K562 (cell line): ENCODE data around the gene ESCO1. TPM values are rescaled to one million over a fixed set of nuclear protein-coding genes. Genes with fewer than 3 reads are reported as not detected.

Experiments
- ATAC-seq: fragments of 200-7000 bp; cut with Tn5 transposase; 3 replicates; pipeline ENCODE4 v1.9.1; 2020; ENCODE audit warnings: moderate library complexity
- BruUV-seq: library from RNA; stranded (reverse); fragments of 400-500 nt; replicated peaks from 2 replicates; lab custom pipeline; 2021; lab: Mats Ljungman, UMichigan
- CTCF ChIA-PET: fragments of 300-600 bp; formaldehyde crosslinking; extraction: SDS; loops from one replicate; lab custom pipeline; 2021; ENCODE audit warnings: low intra/inter-chr PET ratio; lab: Yijun Ruan, JAX
- POLR2A ChIA-PET: fragments of 300-600, 350-650 bp; sonication (Branson Sonifier 250); formaldehyde crosslinking; extraction: SDS; loops from one replicate; lab custom pipeline; 2021; ENCODE audit warnings: antibody characterized with exemption, inconsistent platforms; lab: Yijun Ruan, JAX
- DNase-seq, 4 experiments: peaks; one replicate each; pipeline versions ENCODE4 v3.0.0 to v3.0.0-alpha.2; 2011 to 2018; ENCODE audit warnings: low spot score in 3 of 4, mixed read lengths in 3 of 4; ENCODE audit errors: extremely low read depth in 1 of 4
- FAIRE-seq: peaks from 2 replicates; lab custom pipeline; 2011; peaks lifted over from hg19 to GRCh38; lab: Jason Lieb, UNC
- H2AFZ ChIP-seq: 2 replicates; pipeline ENCODE4 v1.6.0; 2011; ENCODE audit warnings: low read depth, low read length, control low read depth, inconsistent platforms
- H3K27ac ChIP-seq: fragments of 200-600 bp; 3 replicates; pipeline ENCODE4 v1.8.0; 2011; ENCODE audit warnings: low read depth, mild to moderate bottlenecking, control low read depth, inconsistent platforms, low read length, moderate library complexity, mixed read lengths; ENCODE audit errors: extremely low read depth
- H3K27me3 ChIP-seq, 2 experiments: fragments of 300-600 bp in 1 of 2; 2 replicates in 1 of 2; 3 replicates in 1 of 2; pipeline versions ENCODE4 v1.6.0 to v1.8.0; 2011; ENCODE audit warnings: inconsistent platforms in 2 of 2, low read length in 2 of 2, mild to moderate bottlenecking in 1 of 2, mixed read lengths in 1 of 2, moderate library complexity in 1 of 2; ENCODE audit not compliant: control insufficient read depth in 2 of 2, insufficient read depth in 2 of 2
- H3K36me3 ChIP-seq: fragments of 300-600 bp; 3 replicates; pipeline ENCODE4 v1.8.0; 2011; ENCODE audit warnings: mild to moderate bottlenecking, low read length, inconsistent platforms; ENCODE audit not compliant: control insufficient read depth, insufficient read depth
- H3K4me1 ChIP-seq, 2 experiments: fragments of 200-600 bp in 1 of 2; replicated peaks in 1 of 2; 2 replicates in 1 of 2; 3 replicates in 1 of 2; pipeline versions ENCODE4 v1.5.1 to v1.8.0; 2011; ENCODE audit warnings: inconsistent platforms in 2 of 2, low read length in 2 of 2, mild to moderate bottlenecking in 1 of 2, mixed read lengths in 1 of 2, moderate library complexity in 1 of 2; ENCODE audit not compliant: control insufficient read depth in 2 of 2, insufficient read depth in 2 of 2
- H3K4me2 ChIP-seq: 2 replicates; pipeline ENCODE4 v1.6.1; 2011; ENCODE audit warnings: low read length, control low read depth, inconsistent platforms, mixed read lengths; ENCODE audit not compliant: insufficient read depth
- H3K4me3 ChIP-seq: fragments of 200-600 bp; sonication (generic), shearing (Covaris generic); 2 replicates; pipeline ENCODE4 v1.5.1; 2016; ENCODE audit warnings: control low read depth, inconsistent platforms
- H3K79me2 ChIP-seq: fragments of 200-600 bp; 3 replicates; pipeline ENCODE4 v1.8.0; 2011; ENCODE audit warnings: low read length, inconsistent platforms; ENCODE audit not compliant: control insufficient read depth, insufficient read depth
- H3K9ac ChIP-seq, 2 experiments: 2 replicates each; pipeline versions ENCODE4 v1.6.0 to v1.6.1; 2011; ENCODE audit warnings: low read depth in 2 of 2, low read length in 2 of 2, control low read depth in 1 of 2, inconsistent platforms in 1 of 2, mild to moderate bottlenecking in 1 of 2, mixed read lengths in 1 of 2; ENCODE audit not compliant: insufficient read depth in 1 of 2
- H3K9me1 ChIP-seq: one replicate; pipeline ENCODE4 v1.6.0; 2011; ENCODE audit warnings: inconsistent platforms, mild to moderate bottlenecking, low read length, moderate library complexity; ENCODE audit not compliant: control insufficient read depth, insufficient read depth
- H3K9me3 ChIP-seq: replicated peaks from 2 replicates; pipeline ENCODE4 v1.5.1; 2011; ENCODE audit warnings: low read depth, low read length, inconsistent platforms; ENCODE audit not compliant: control insufficient read depth, insufficient read depth
- H4K20me1 ChIP-seq: replicated peaks from 2 replicates; pipeline ENCODE4 v1.6.1; 2011; ENCODE audit warnings: low read length, inconsistent platforms, mixed read lengths; ENCODE audit not compliant: control insufficient read depth, insufficient read depth
- CC2D1A ChIP-seq: fragments of 450-650 bp; IDR thresholded peaks from 2 replicates; pipeline ENCODE4 v1.6.1; 2017; ENCODE audit warnings: mild to moderate bottlenecking
- FOXJ3 ChIP-seq: sonication (generic); formaldehyde crosslinking; IDR thresholded peaks from 2 replicates; pipeline ENCODE4 v1.4.0; 2020; ENCODE audit warnings: mild to moderate bottlenecking, missing genetic modification reagents
- NFE2L1 ChIP-seq: fragments of 450-650 bp; IDR thresholded peaks from 2 replicates; pipeline ENCODE4 v1.6.1; 2016; ENCODE audit warnings: missing genetic modification characterization, low read depth, mild to moderate bottlenecking, missing compliant biosample characterization, moderate library complexity, borderline replicate concordance
- WGBS: fragments of 100-300 bp; shearing (Covaris generic); methylation state at CpG from one replicate; pipeline ENCODE4 v1.1.6; 2016; ENCODE audit warnings: low coverage, mixed read lengths; ENCODE audit not compliant: insufficient coverage; ENCODE audit errors: missing lambda C conversion rate; 5-methylcytosine and 5-hydroxymethylcytosine counted together
- in situ Hi-C: fragments of 300-500 bp; cut with MboI; formaldehyde crosslinking; loops from 4 replicates; pipeline ENCODE4 v1.15.0; 2018; ENCODE audit warnings: inconsistent platforms, mixed read lengths
- intact Hi-C: fragments of 100-400 bp; cut with micrococcal nuclease; formaldehyde crosslinking; loops from 2 replicates; pipeline ENCODE4 v1.14.2; 2022
- polyA plus RNA-seq, 8 experiments: library from polyadenylated mRNA; depleted of rRNA in 4 of 8; stranded (reverse) in 5 of 8; unstranded in 3 of 8; fragments of >200 nt; fragmentation: Nextera tagmentation in 2 of 8; fragmentation: Illumina TruSeq in 1 of 8; extraction: Ambion mirVana in 2 of 8; extraction: Trizol in 1 of 8; gene quantifications; 2 replicates each; pipeline versions ENCODE4 v1.2.1 to v1.2.3, GENCODE V29; 2011 to 2014; ENCODE audit warnings: inconsistent platforms in 1 of 8, missing spikeins in 1 of 8
- total RNA-seq, 7 experiments: library from RNA; depleted of rRNA in 6 of 7; stranded (reverse); fragments of >200 nt in 6 of 7; fragmentation: Illumina TruSeq in 2 of 7; extraction: Trizol in 2 of 7; gene quantifications; 2 replicates each; pipeline versions ENCODE4 v1.2.1 to v1.2.3, GENCODE V29; 2011 to 2021; ENCODE audit warnings: low replicate concordance in 1 of 7
- TF ChIP-seq, protein P1 (sequence below): fragments of 450-650 bp; IDR thresholded peaks from 2 replicates; pipeline ENCODE4 v1.7.1; 2018; ENCODE audit warnings: mild to moderate bottlenecking, low read depth; ENCODE audit not compliant: partially characterized antibody
- TF ChIP-seq, protein P2 (sequence below): fragments of 450-650 bp; formaldehyde crosslinking; IDR thresholded peaks from 2 replicates; pipeline ENCODE4 v1.4.0; 2020; ENCODE audit warnings: mild to moderate bottlenecking, moderate library complexity
- TF ChIP-seq, protein P3 (sequence below): fragments of 200-800 bp; sonication (Bioruptor generic); IDR thresholded peaks from 2 replicates; pipeline ENCODE4 v1.6.1; 2017; ENCODE audit warnings: missing genetic modification characterization, missing compliant biosample characterization

Gene ESCO1
- total and polyA plus RNA-seq, 9 of the 15 experiments (the other 6 are each of a cell fraction or from before 2014, with no cell fraction given), result 15.0 to 31.3 (median 19.6) TPM

DNA sequence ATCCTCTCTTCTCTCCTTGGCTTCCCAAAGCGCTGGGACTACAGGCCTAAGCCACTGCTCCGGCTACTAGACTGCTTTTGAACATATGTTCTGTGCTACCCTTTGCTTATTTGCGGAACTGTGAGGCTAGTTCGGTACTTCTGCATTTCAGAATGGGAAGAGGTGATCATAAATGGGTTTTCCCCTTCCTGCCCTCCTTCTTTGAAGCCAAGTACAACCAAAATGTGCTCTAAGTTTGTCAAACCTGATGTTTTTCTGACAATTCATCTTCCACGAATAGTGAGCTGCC, 1.7 kb upstream of the ESCO1 start:
- Histone ChIP-seq H3K27me3 (no peaks in the 10 kb centered on the region), H3K4me1 (peaks cover 15 to 16% of the 10 kb centered on the region in 2 experiments), H3K4me3 (no peak overlapping the region), H3K9me1 (no peaks in the 10 kb centered on the region), H2AFZ (peak overlapping the region; percentile 34), H3K4me2 (no peak overlapping the region)
- ChIA-PET CTCF (no interaction called here), POLR2A (interaction anchor here (1.1 kb wide), 1 partner anchor 10 kb away, joined by 6 read pairs; the partner anchor contains the start of gene SNRPD1)
- intact Hi-C loops, result no loop called here
- BruUV-seq, result no TSS peak
- no peak for FAIRE-seq
- TF ChIP-seq FOXJ3 (CRISPR knock-in tag) (no peak), NFE2L1 (tag) (no peak), CC2D1A (no peak)
- TF ChIP-seq, protein P1, sequence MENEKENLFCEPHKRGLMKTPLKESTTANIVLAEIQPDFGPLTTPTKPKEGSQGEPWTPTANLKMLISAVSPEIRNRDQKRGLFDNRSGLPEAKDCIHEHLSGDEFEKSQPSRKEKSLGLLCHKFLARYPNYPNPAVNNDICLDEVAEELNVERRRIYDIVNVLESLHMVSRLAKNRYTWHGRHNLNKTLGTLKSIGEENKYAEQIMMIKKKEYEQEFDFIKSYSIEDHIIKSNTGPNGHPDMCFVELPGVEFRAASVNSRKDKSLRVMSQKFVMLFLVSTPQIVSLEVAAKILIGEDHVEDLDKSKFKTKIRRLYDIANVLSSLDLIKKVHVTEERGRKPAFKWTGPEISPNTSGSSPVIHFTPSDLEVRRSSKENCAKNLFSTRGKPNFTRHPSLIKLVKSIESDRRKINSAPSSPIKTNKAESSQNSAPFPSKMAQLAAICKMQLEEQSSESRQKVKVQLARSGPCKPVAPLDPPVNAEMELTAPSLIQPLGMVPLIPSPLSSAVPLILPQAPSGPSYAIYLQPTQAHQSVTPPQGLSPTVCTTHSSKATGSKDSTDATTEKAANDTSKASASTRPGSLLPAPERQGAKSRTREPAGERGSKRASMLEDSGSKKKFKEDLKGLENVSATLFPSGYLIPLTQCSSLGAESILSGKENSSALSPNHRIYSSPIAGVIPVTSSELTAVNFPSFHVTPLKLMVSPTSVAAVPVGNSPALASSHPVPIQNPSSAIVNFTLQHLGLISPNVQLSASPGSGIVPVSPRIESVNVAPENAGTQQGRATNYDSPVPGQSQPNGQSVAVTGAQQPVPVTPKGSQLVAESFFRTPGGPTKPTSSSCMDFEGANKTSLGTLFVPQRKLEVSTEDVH, result no peak
- TF ChIP-seq, protein P2, sequence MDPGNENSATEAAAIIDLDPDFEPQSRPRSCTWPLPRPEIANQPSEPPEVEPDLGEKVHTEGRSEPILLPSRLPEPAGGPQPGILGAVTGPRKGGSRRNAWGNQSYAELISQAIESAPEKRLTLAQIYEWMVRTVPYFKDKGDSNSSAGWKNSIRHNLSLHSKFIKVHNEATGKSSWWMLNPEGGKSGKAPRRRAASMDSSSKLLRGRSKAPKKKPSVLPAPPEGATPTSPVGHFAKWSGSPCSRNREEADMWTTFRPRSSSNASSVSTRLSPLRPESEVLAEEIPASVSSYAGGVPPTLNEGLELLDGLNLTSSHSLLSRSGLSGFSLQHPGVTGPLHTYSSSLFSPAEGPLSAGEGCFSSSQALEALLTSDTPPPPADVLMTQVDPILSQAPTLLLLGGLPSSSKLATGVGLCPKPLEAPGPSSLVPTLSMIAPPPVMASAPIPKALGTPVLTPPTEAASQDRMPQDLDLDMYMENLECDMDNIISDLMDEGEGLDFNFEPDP (CRISPR knock-in tag), result no peak
- TF ChIP-seq, protein P3, sequence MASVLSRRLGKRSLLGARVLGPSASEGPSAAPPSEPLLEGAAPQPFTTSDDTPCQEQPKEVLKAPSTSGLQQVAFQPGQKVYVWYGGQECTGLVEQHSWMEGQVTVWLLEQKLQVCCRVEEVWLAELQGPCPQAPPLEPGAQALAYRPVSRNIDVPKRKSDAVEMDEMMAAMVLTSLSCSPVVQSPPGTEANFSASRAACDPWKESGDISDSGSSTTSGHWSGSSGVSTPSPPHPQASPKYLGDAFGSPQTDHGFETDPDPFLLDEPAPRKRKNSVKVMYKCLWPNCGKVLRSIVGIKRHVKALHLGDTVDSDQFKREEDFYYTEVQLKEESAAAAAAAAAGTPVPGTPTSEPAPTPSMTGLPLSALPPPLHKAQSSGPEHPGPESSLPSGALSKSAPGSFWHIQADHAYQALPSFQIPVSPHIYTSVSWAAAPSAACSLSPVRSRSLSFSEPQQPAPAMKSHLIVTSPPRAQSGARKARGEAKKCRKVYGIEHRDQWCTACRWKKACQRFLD, result no peak
- TF ChIP-seq, all 486 proteins: peak for 0
- in situ Hi-C loops, result no loop called here
- Histone ChIP-seq H3K27ac (no peak overlapping the region), H4K20me1 (no peaks in the 10 kb centered on the region; the same call in 1 of the 2 replicates), H3K36me3 (no peaks in the 10 kb centered on the region), H3K79me2 (peaks cover 32% of the 10 kb centered on the region), H3K9me3 (no peaks in the 10 kb centered on the region), H3K9ac (no peak overlapping the region)
- no peak for DNase-seq
- WGBS, result 92% methylated on average over 5 of the region's 5 CpGs
- no peak for ATAC-seq
